Testis (tissue), 3 donors: ENCODE data around the gene TLCD1. TPM values are rescaled to one million over a fixed set of nuclear protein-coding genes. Genes with fewer than 3 reads are reported as not detected.

ENCODE experiments used
- DNase-seq: peaks from one replicate; pipeline ENCODE4 v3.0.0-alpha.2; 2019
- H3K27ac ChIP-seq, 2 donors: fragments of 200-600 bp; sonication (generic); one replicate each; pipeline ENCODE4 v1.5.1; 2019
- H3K27me3 ChIP-seq: fragments of 200-600 bp; sonication (generic); one replicate; pipeline ENCODE4 v1.5.1; 2019
- H3K36me3 ChIP-seq: fragments of 200-600 bp; sonication (generic); one replicate; pipeline ENCODE4 v1.5.1; 2017; ENCODE audit warnings: low read depth; ENCODE audit errors: missing control alignments
- H3K4me1 ChIP-seq: fragments of 200-600 bp; sonication (generic); one replicate; pipeline ENCODE4 v1.5.1; 2019
- H3K4me3 ChIP-seq, 2 donors: fragments of 200-600 bp; sonication (generic); one replicate each; pipeline ENCODE4 v1.5.1; 2017 to 2019
- H3K9me3 ChIP-seq: fragments of 200-600 bp; sonication (generic); one replicate; pipeline ENCODE4 v1.5.1; 2017
- CTCF ChIP-seq, 3 experiments: fragments of 450-650 bp in 2 of 3; fragments of 200-600 bp in 1 of 3; sonication (generic) in 1 of 3; IDR thresholded peaks; one replicate each; pipeline ENCODE4 v1.5.1; 2016 to 2019; ENCODE audit warnings: antibody characterized with exemption in 3 of 3, mild to moderate bottlenecking in 2 of 3, moderate library complexity in 1 of 3
- POLR2A ChIP-seq: fragments of 450-650 bp; IDR thresholded peaks from one replicate; pipeline ENCODE4 v1.6.1; 2017; ENCODE audit warnings: antibody characterized with exemption, mild to moderate bottlenecking, moderate library complexity
- WGBS, 2 donors: methylation state at CpG; one replicate each; pipeline ENCODE4 v1.1.5; 2018; 5-methylcytosine and 5-hydroxymethylcytosine counted together
- intact Hi-C: fragments of 100-400 bp; cut with DNase I; formaldehyde crosslinking; loops from one replicate; pipeline ENCODE4 v1.15.1; 2023; ENCODE audit warnings: low total_unique reads
- polyA plus RNA-seq: library from polyadenylated mRNA; stranded (reverse); fragments of 350-450 nt; fragmentation: Illumina TruSeq; extraction: RNeasy Lipid Tissue Mini Kit (QIAGEN cat#74804); gene quantifications from one replicate; pipeline ENCODE4 v1.2.3, GENCODE V29; 2014; ENCODE audit warnings: low read depth, low replicate concordance; ENCODE audit not compliant: insufficient read depth
- total RNA-seq, 2 donors: library from RNA; depleted of rRNA; stranded (reverse); fragments of >200 nt; gene quantifications; one replicate each; pipeline ENCODE4 v1.2.3, GENCODE V29; 2016

The TLCD1 gene
- total and polyA plus RNA-seq, 3 donors from 2014 or later = 4.2 to 18.0 (median 8.6) TPM

GRCh38 chr17:28756049-28756804 lies 30.2 kb upstream of the TLCD1 start:
- no peak for TF ChIP-seq CTCF (IDR thresholded peaks at IDR 0.05)
- no peak for TF ChIP-seq POLR2A
- Histone ChIP-seq H3K4me3 (no peak overlapping the region), H3K27me3 (no peaks in the 10 kb centered on the region), H3K27ac (no peak overlapping the region), H3K36me3 (no peaks in the 10 kb centered on the region), H3K4me1 (no peaks in the 10 kb centered on the region), H3K9me3 (no peaks in the 10 kb centered on the region)
- intact Hi-C loops = loop anchor here (10.0 kb wide), 1 partner anchor 159 kb away; no protein-coding TSS in a partner anchor
- WGBS, 2 donors = 76 to 92% methylated on average over 5 of the region's 5 CpGs
- DNase-seq = no peak

- 86 to 87% methylated on average over 4 to 7 of the region's 7 CpGs for WGBS, 2 donors
- TF ChIP-seq POLR2A (no peak), CTCF (IDR thresholded peaks at IDR 0.05) (no peak)
- Histone ChIP-seq H3K4me1 (peaks cover 5% of the 10 kb centered on the region), H3K36me3 (no peaks in the 10 kb centered on the region), H3K27ac (no peak overlapping the region), H3K9me3 (no peaks in the 10 kb centered on the region), H3K4me3 (no peak overlapping the region), H3K27me3 (no peaks in the 10 kb centered on the region)
- DNase-seq = no peak
- intact Hi-C loops = loop anchor here (10.0 kb wide), 1 partner anchor 159 kb away; no protein-coding TSS in a partner anchor
Observed at GRCh38 chr17:28755486-28755885, 29.5 kb upstream of the TLCD1 start.

GRCh38 chr17:28751600-28752366 lies 25.8 kb upstream of the TLCD1 start:
- intact Hi-C loops = loop anchor here (10.0 kb wide), 1 partner anchor 163 kb away; no protein-coding TSS in a partner anchor
- TF ChIP-seq POLR2A (no peak), CTCF (IDR thresholded peaks at IDR 0.05) (no peak)
- Histone ChIP-seq H3K27me3 (no peaks in the 10 kb centered on the region), H3K4me3 (no peak overlapping the region), H3K27ac (no peak overlapping the region), H3K36me3 (no peaks in the 10 kb centered on the region), H3K4me1 (peaks cover 15% of the 10 kb centered on the region), H3K9me3 (no peaks in the 10 kb centered on the region)
- DNase-seq = no peak
- 94 to 96% methylated on average over 10 of the region's 10 CpGs for WGBS, 2 donors

GRCh38 chr17:28750178-28751047 lies 24.4 kb upstream of the TLCD1 start:
- 40 to 49% methylated on average over 17 to 20 of the region's 20 CpGs for WGBS, 2 donors
- peaks cover 29% of the 10 kb centered on the region for H3K4me1 ChIP-seq

More at GRCh38 chr17:28750178-28751047, 24.4 kb upstream of the TLCD1 start:
- no peaks in the 10 kb centered on the region for H3K27me3 ChIP-seq
- H3K27ac ChIP-seq = peak overlapping the region in 1 of 2 donors; percentile 15
- DNase-seq = peak; percentile 97
- intact Hi-C loops = loop anchor here (10.0 kb wide), 1 partner anchor 164 kb away; no protein-coding TSS in a partner anchor
- no peak overlapping the region for H3K4me3 ChIP-seq
- no peaks in the 10 kb centered on the region for H3K36me3 ChIP-seq
- H3K9me3 ChIP-seq = no peaks in the 10 kb centered on the region
- peak; percentile 97 to 99 (median 97) for TF ChIP-seq CTCF (IDR thresholded peaks at IDR 0.05)
- TF ChIP-seq POLR2A = no peak
